MM.1S (cell line): ENCODE data around the gene GNAQ.

Experiments used
- CTCF ChIP-seq: fragments of 300-600 bp; sonication (generic); IDR thresholded peaks from 2 replicates; pipeline ENCODE4 v1.5.1; 2016; ENCODE audit warnings: antibody characterized with exemption, low read length, mixed read lengths
- EZH2 ChIP-seq: fragments of 300-600 bp; sonication (generic); optimal IDR thresholded peaks from 2 replicates; pipeline ENCODE3; 2017; ENCODE audit warnings: low read depth, mild to moderate bottlenecking, antibody characterized with exemption, low read length, mixed read lengths

- TF ChIP-seq CTCF, result no peak
- TF ChIP-seq EZH2, result no peak
These were observed 48.9 kb downstream of the GNAQ start for GRCh38 chr9:77982581-77983319.
